ENCODE measurements around the gene UNC5B. TPM values are rescaled to one million over a fixed set of nuclear protein-coding genes. Genes with fewer than 3 reads are reported as not detected.

UNC5B gene
- total RNA-seq, 1 donor = 135 TPM

- no peak for DNase-seq (ENCODE audit: insufficient read length, low spot score, missing footprints)
- Histone ChIP-seq H3K79me2 (ENCODE audit: insufficient read depth, low read length) (no peaks in the 10 kb centered on the region), H3K36me3 (ENCODE audit: insufficient read depth, low read length) (no peaks in the 10 kb centered on the region), H3K27ac (ENCODE audit: low read depth, low read length) (no peak overlapping the region), H3K4me3 (ENCODE audit: insufficient read depth, low read length) (no peak overlapping the region), H3K9me3 (ENCODE audit: low read depth, low read length) (no peaks in the 10 kb centered on the region), H3K27me3 (ENCODE audit: insufficient read depth, low read length) (peaks cover 44% of the 10 kb centered on the region), H3K4me2 (ENCODE audit: insufficient read depth, low read length) (no peak overlapping the region), H3K4me1 (ENCODE audit: insufficient read depth, low read length) (peaks cover 9% of the 10 kb centered on the region), H2AFZ (ENCODE audit: low read length) (no peak overlapping the region), H4K20me1 (ENCODE audit: insufficient read depth, low read length) (peaks cover 3% of the 10 kb centered on the region)
- no peak for TF ChIP-seq CTCF (IDR thresholded peaks at IDR 0.05; ENCODE audit: extremely low read depth, low read depth, low read length)
Observed at GRCh38 chr10:71205468-71205867, 6.9 kb upstream of the UNC5B start.

GRCh38 chr10:71206911-71207310 is 5.5 kb upstream of the UNC5B start:
- Histone ChIP-seq H3K4me3 (ENCODE audit: insufficient read depth, low read length) (no peak overlapping the region), H3K36me3 (ENCODE audit: insufficient read depth, low read length) (no peaks in the 10 kb centered on the region), H3K4me2 (ENCODE audit: insufficient read depth, low read length) (no peak overlapping the region), H3K27me3 (ENCODE audit: insufficient read depth, low read length) (peaks cover 53% of the 10 kb centered on the region), H3K27ac (ENCODE audit: low read depth, low read length) (no peak overlapping the region), H2AFZ (ENCODE audit: low read length) (no peak overlapping the region), H3K79me2 (ENCODE audit: insufficient read depth, low read length) (no peaks in the 10 kb centered on the region), H3K9me3 (ENCODE audit: low read depth, low read length) (no peaks in the 10 kb centered on the region), H4K20me1 (ENCODE audit: insufficient read depth, low read length) (peaks cover 3% of the 10 kb centered on the region), H3K4me1 (ENCODE audit: insufficient read depth, low read length) (peaks cover 11% of the 10 kb centered on the region)
- TF ChIP-seq CTCF (IDR thresholded peaks at IDR 0.05; ENCODE audit: extremely low read depth, low read depth, low read length) = no peak
- DNase-seq (ENCODE audit: insufficient read length, low spot score, missing footprints) = no peak

DNA sequence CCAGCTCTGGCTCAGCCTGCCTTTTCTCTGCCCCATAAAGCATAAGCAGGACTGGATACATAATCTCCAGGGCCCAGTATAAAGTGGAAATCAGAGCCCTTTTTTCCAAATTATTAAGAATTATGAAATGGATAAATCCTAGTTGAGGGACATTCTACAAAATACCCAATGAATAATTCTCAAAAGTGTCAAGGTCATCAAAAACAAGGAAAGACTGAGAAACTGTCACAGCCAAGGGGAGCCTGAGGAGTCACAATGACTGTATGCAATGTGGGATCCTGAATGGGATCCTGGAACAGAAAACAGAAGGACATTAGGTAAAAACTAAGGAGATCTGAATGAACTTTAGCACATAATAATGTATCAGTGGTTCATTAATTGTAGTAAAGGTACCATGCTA is 4.8 kb upstream of the UNC5B start:
- no peak for DNase-seq (ENCODE audit: insufficient read length, low spot score, missing footprints)
- H4K20me1 ChIP-seq (ENCODE audit: insufficient read depth, low read length) = peaks cover 3% of the 10 kb centered on the region
- TF ChIP-seq CTCF (IDR thresholded peaks at IDR 0.05; ENCODE audit: extremely low read depth, low read depth, low read length) = no peak
- no peaks in the 10 kb centered on the region for H3K79me2 ChIP-seq (ENCODE audit: insufficient read depth, low read length)
- no peak overlapping the region for H3K4me2 ChIP-seq (ENCODE audit: insufficient read depth, low read length)
- H2AFZ ChIP-seq (ENCODE audit: low read length) = no peak overlapping the region
- H3K4me3 ChIP-seq (ENCODE audit: insufficient read depth, low read length) = no peak overlapping the region
- H3K9me3 ChIP-seq (ENCODE audit: low read depth, low read length) = no peaks in the 10 kb centered on the region
- no peaks in the 10 kb centered on the region for H3K36me3 ChIP-seq (ENCODE audit: insufficient read depth, low read length)
- H3K27ac ChIP-seq (ENCODE audit: low read depth, low read length) = no peak overlapping the region
- peaks cover 48% of the 10 kb centered on the region for H3K27me3 ChIP-seq (ENCODE audit: insufficient read depth, low read length)
- peaks cover 14% of the 10 kb centered on the region for H3K4me1 ChIP-seq (ENCODE audit: insufficient read depth, low read length)

DNA sequence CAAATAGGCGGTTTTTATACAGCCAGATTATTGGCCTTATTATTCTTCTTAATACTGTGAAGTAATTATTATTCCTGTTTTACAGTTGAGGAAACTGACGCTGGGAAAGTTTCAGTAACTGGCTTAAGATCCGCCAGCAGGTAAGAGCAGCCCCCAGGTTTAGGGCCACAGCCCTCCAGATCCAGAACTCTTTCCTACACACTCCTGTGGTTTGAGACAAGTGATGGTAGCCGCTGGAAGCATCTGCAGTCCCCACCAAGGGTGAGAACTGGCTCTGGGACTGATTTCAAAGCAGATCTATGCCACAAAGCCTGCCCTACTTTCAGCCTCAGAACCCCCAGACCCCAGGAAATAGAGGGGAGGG is 3.0 kb upstream of the UNC5B start:
- no peak overlapping the region for H2AFZ ChIP-seq (ENCODE audit: low read length)
- no peaks in the 10 kb centered on the region for H3K9me3 ChIP-seq (ENCODE audit: low read depth, low read length)
- no peak overlapping the region for H3K27ac ChIP-seq (ENCODE audit: low read depth, low read length)
- H3K27me3 ChIP-seq (ENCODE audit: insufficient read depth, low read length) = peaks cover 32% of the 10 kb centered on the region
- no peak overlapping the region for H3K4me3 ChIP-seq (ENCODE audit: insufficient read depth, low read length)
- H3K4me1 ChIP-seq (ENCODE audit: insufficient read depth, low read length) = peaks cover 17% of the 10 kb centered on the region
- no peak for TF ChIP-seq CTCF (IDR thresholded peaks at IDR 0.05; ENCODE audit: extremely low read depth, low read depth, low read length)
- peaks cover 11% of the 10 kb centered on the region for H3K79me2 ChIP-seq (ENCODE audit: insufficient read depth, low read length)
- no peak for DNase-seq (ENCODE audit: insufficient read length, low spot score, missing footprints)
- no peak overlapping the region for H3K4me2 ChIP-seq (ENCODE audit: insufficient read depth, low read length)
- no peaks in the 10 kb centered on the region for H3K36me3 ChIP-seq (ENCODE audit: insufficient read depth, low read length)
- H4K20me1 ChIP-seq (ENCODE audit: insufficient read depth, low read length) = peaks cover 3% of the 10 kb centered on the region
